GM23248 (cell line): ENCODE data around the gene GNB1.

Source experiments
- EZH2 ChIP-seq: fragments of 200-600 bp; sonication (generic); IDR thresholded peaks from 2 replicates; pipeline ENCODE4 v1.6.1; 2018; ENCODE audit warnings: antibody characterized with exemption, mild to moderate bottlenecking; ENCODE audit not compliant: insufficient read depth, poor library complexity, severe bottlenecking
- EZH2phosphoT487 ChIP-seq: fragments of 200-600 bp; sonication (generic); IDR thresholded peaks from 2 replicates; pipeline ENCODE4 v1.6.1; 2018; ENCODE audit warnings: antibody characterized with exemption, moderate library complexity, mild to moderate bottlenecking, low read depth; ENCODE audit not compliant: insufficient read depth

DNA sequence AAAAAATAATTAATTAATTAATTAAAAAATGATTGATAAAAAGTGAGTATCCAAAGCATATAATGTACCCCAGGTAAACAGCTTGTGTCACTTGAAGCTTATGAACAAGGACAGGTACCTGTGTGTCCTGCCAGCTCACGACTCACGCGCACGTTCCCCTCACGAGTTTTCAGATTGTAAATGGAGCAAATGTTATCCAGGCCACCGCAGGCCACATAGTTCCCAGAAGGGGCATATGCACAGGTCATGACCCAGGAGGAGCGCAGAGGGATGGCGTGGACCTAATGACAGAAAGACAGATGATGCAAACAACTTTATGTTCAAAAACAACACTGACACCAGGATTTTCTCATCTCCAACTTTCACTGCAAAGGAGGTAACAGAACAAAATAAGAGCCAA, 86.6 kb downstream of the GNB1 start:
- TF ChIP-seq EZH2 = no peak
- TF ChIP-seq EZH2phosphoT487 = no peak
